ENCODE measurements around the gene PDHX. TPM values are rescaled to one million over a fixed set of nuclear protein-coding genes. Genes with fewer than 3 reads are reported as not detected.
"Not testable (repeated sequence)": the region's sequence is repeated elsewhere in the genome, so short reads cannot be mapped to it uniquely, and the experiment has no call there.

The PDHX gene
- total RNA-seq, 1 experiment from 2014 or later: 99.9 TPM

DNA sequence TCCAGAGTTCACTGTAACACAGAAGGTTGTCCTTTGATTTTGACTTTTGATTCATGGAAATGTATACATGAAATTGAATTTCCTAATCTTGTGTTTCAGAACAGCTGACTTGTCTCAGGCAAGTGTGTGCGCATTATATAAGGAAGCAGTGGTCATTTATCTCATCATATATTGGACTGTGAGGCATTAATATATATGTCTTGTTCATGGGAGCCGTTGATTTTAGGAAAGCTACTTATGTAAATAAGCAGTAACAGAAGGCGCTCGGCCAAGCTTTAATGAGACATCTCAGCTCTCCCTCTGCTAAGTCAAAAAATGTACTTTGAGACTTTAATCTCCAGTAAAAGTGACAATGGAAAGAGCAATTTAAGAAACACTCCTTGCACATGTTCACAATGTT lies 100.5 kb downstream of the PDHX start:
- BruUV-seq (replicated peaks): no TSS peak

DNA sequence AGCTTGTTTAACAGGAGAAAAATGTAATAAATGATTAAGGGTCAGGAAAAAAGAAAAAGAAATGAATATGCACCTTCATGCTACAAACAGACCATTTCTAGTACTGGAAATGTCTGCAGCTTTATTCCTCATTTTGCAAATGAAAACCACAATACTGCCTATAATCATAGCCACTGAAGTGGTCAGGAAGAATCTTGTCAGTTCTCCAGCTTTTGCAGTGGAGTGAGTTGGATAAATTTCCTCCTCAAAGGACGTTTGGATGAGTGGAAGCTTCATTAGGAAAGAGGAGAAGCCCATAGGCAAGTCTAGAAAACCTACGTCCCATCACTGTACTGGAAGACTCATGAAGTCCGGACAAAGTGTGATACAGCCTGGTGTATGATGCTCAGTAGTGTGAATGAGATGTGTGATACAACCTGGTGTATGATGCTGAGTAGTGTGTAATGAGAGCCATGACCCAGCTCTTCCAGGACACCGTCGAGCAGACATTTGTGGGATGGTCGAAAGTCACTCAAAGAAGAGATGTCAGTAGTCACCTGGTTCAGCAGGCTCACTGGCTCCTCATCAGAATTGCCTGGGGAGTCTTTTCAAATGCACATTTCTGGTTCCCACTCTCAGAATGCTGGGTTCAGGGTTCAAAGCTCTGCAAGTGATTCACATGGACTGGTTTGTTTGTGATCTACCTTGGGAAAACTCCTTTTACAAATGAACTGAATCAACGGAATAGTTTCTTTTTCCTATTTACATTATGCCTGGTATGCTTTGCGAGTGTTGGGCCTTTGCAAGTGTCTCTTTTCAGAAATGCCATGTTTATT lies 101.3 kb downstream of the PDHX start:
- BruUV-seq (replicated peaks): no TSS peak
- no peak overlapping the region for H3K4me3 ChIP-seq (ENCODE audit: low read depth, low read length, poor library complexity, severe bottlenecking)
- no peaks in the 10 kb centered on the region for H3K9me3 ChIP-seq (ENCODE audit: low read depth, low read length, poor library complexity, severe bottlenecking)
- no peak overlapping the region for H3K27ac ChIP-seq (ENCODE audit: low read depth, low read length, poor library complexity, severe bottlenecking)
- H3K36me3 ChIP-seq (ENCODE audit: insufficient read depth, low read length, poor library complexity, severe bottlenecking): no peaks in the 10 kb centered on the region
- ChIA-PET CTCF (no interaction called here), POLR2A (ENCODE audit: low non-redundant PET) (no interaction called here)
- intact Hi-C loops (cut with micrococcal nuclease; ENCODE audit: unreplicated experiment): no loop called here
- no peaks in the 10 kb centered on the region for H3K4me1 ChIP-seq (ENCODE audit: insufficient read depth, low read length, poor library complexity, severe bottlenecking)
- DNase-seq (ENCODE audit: low spot score): no peak
- TF ChIP-seq EZH2 (IDR thresholded peaks at IDR 0.05; ENCODE audit: borderline replicate concordance, low read depth, low read length, poor library complexity, severe bottlenecking): no peak
- TF ChIP-seq, protein P1, sequence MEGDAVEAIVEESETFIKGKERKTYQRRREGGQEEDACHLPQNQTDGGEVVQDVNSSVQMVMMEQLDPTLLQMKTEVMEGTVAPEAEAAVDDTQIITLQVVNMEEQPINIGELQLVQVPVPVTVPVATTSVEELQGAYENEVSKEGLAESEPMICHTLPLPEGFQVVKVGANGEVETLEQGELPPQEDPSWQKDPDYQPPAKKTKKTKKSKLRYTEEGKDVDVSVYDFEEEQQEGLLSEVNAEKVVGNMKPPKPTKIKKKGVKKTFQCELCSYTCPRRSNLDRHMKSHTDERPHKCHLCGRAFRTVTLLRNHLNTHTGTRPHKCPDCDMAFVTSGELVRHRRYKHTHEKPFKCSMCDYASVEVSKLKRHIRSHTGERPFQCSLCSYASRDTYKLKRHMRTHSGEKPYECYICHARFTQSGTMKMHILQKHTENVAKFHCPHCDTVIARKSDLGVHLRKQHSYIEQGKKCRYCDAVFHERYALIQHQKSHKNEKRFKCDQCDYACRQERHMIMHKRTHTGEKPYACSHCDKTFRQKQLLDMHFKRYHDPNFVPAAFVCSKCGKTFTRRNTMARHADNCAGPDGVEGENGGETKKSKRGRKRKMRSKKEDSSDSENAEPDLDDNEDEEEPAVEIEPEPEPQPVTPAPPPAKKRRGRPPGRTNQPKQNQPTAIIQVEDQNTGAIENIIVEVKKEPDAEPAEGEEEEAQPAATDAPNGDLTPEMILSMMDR (conservative IDR thresholded peaks at IDR 0.05; ENCODE audit: low read depth, low read length): no peak
- H3K27me3 ChIP-seq (replicated peaks; ENCODE audit: insufficient read depth, low read depth, low read length, poor library complexity): no peaks in the 10 kb centered on the region

More for the DNA sequence above, 100.5 kb downstream of the PDHX start:
- Histone ChIP-seq H3K9me3 (ENCODE audit: low read depth, low read length, poor library complexity, severe bottlenecking) (no peaks in the 10 kb centered on the region), H3K27ac (ENCODE audit: low read depth, low read length, poor library complexity, severe bottlenecking) (no peak overlapping the region), H3K27me3 (replicated peaks; ENCODE audit: insufficient read depth, low read depth, low read length, poor library complexity) (no peaks in the 10 kb centered on the region), H3K36me3 (ENCODE audit: insufficient read depth, low read length, poor library complexity, severe bottlenecking) (no peaks in the 10 kb centered on the region), H3K4me1 (ENCODE audit: insufficient read depth, low read length, poor library complexity, severe bottlenecking) (no peaks in the 10 kb centered on the region), H3K4me3 (ENCODE audit: low read depth, low read length, poor library complexity, severe bottlenecking) (no peak overlapping the region)
- no peak for DNase-seq (ENCODE audit: low spot score)
- ChIA-PET CTCF (no interaction called here), POLR2A (ENCODE audit: low non-redundant PET) (no interaction called here)
- intact Hi-C loops (cut with micrococcal nuclease; ENCODE audit: unreplicated experiment): no loop called here
- TF ChIP-seq, protein P1 (conservative IDR thresholded peaks at IDR 0.05; ENCODE audit: low read depth, low read length): no peak
- no peak for TF ChIP-seq EZH2 (IDR thresholded peaks at IDR 0.05; ENCODE audit: borderline replicate concordance, low read depth, low read length, poor library complexity, severe bottlenecking)

DNA sequence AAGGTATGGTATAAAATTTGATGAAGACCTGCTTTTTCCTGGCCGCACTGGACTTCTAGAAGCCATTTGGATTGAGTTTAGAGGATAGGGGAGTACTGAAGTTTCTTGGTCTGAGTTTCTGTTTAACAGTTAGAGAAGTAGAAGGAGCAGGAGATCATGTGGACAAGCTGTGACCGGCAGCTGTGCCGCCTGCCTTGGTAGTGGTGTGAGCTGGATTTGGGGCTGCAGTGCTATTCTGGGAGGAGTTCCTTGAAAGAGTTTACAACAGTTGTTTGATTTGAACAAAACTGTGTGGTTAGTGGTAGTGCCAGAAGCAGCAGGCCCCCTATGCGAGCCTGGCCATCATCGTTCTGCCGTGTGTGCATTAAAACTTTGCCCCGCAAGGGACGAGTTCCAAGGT lies 105.2 kb downstream of the PDHX start:
- TF ChIP-seq, protein P1 (conservative IDR thresholded peaks at IDR 0.05; ENCODE audit: low read depth, low read length): no peak
- no peak for TF ChIP-seq EZH2 (IDR thresholded peaks at IDR 0.05; ENCODE audit: borderline replicate concordance, low read depth, low read length, poor library complexity, severe bottlenecking)
- H3K27me3 ChIP-seq (replicated peaks; ENCODE audit: insufficient read depth, low read depth, low read length, poor library complexity): no peaks in the 10 kb centered on the region
- ChIA-PET POLR2A (ENCODE audit: low non-redundant PET) (no interaction called here), CTCF (no interaction called here)
- no peaks in the 10 kb centered on the region for H3K4me1 ChIP-seq (ENCODE audit: insufficient read depth, low read length, poor library complexity, severe bottlenecking)
- no peak overlapping the region for H3K27ac ChIP-seq (ENCODE audit: low read depth, low read length, poor library complexity, severe bottlenecking)
- intact Hi-C loops (cut with micrococcal nuclease; ENCODE audit: unreplicated experiment): no loop called here
- H3K9me3 ChIP-seq (ENCODE audit: low read depth, low read length, poor library complexity, severe bottlenecking): no peaks in the 10 kb centered on the region
- H3K36me3 ChIP-seq (ENCODE audit: insufficient read depth, low read length, poor library complexity, severe bottlenecking): no peaks in the 10 kb centered on the region
- no peak for DNase-seq (ENCODE audit: low spot score)
- no TSS peak for BruUV-seq (replicated peaks)
- H3K4me3 ChIP-seq (ENCODE audit: low read depth, low read length, poor library complexity, severe bottlenecking): no peak overlapping the region

- POLR2A ChIA-PET (ENCODE audit: low non-redundant PET); DNase-seq (ENCODE audit: low spot score); CTCF ChIA-PET; BruUV-seq (replicated peaks); intact Hi-C loops (cut with micrococcal nuclease; ENCODE audit: unreplicated experiment); H3K9me3 ChIP-seq (ENCODE audit: low read depth, low read length, poor library complexity, severe bottlenecking); H3K4me1 ChIP-seq (ENCODE audit: insufficient read depth, low read length, poor library complexity, severe bottlenecking); H3K27me3 ChIP-seq (replicated peaks; ENCODE audit: insufficient read depth, low read depth, low read length, poor library complexity); H3K36me3 ChIP-seq (ENCODE audit: insufficient read depth, low read length, poor library complexity, severe bottlenecking); H3K27ac ChIP-seq (ENCODE audit: low read depth, low read length, poor library complexity, severe bottlenecking); H3K4me3 ChIP-seq (ENCODE audit: low read depth, low read length, poor library complexity, severe bottlenecking): not testable (repeated sequence)
These were observed 107.5 kb downstream of the PDHX start for GRCh38 chr11:35023940-35024339.

DNA sequence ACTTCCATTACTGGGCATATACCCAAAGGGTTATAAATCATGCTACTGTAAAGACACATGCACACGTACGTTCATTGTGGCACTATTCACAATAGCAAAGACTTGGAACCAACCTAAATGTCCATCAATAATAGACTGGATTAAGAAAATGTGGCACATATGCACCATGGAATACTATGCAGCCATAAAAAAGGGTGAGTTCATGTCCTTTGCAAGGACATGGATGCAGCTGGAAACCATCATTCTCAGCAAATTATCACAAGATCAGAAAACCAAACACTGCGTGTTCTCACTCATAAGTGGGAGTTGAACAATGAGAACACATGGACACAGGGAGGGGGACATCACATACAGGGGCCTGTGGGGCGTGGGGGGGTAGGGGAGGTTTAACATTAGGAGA lies 111.6 kb downstream of the PDHX start:
- POLR2A ChIA-PET (ENCODE audit: low non-redundant PET); H3K9me3 ChIP-seq (ENCODE audit: low read depth, low read length, poor library complexity, severe bottlenecking); H3K36me3 ChIP-seq (ENCODE audit: insufficient read depth, low read length, poor library complexity, severe bottlenecking); H3K27me3 ChIP-seq (replicated peaks; ENCODE audit: insufficient read depth, low read depth, low read length, poor library complexity); H3K27ac ChIP-seq (ENCODE audit: low read depth, low read length, poor library complexity, severe bottlenecking); H3K4me1 ChIP-seq (ENCODE audit: insufficient read depth, low read length, poor library complexity, severe bottlenecking); intact Hi-C loops (cut with micrococcal nuclease; ENCODE audit: unreplicated experiment); CTCF ChIA-PET; DNase-seq (ENCODE audit: low spot score); H3K4me3 ChIP-seq (ENCODE audit: low read depth, low read length, poor library complexity, severe bottlenecking); BruUV-seq (replicated peaks): not testable (repeated sequence)
